HL-60 (cell line): Measurements from ENCODE around the gene BTBD19.
"Not testable (repeated sequence)": the region's sequence is repeated elsewhere in the genome, so short reads cannot be mapped to it uniquely, and the experiment has no call there.

Experiments used
- DNase-seq, 2 experiments: peaks; one replicate each; pipeline ENCODE4 v3.0.0-alpha.2; 2010 to 2020; ENCODE audit warnings: low read depth in 1 of 2, low spot score in 1 of 2
- H3K27ac ChIP-seq: fragments of 250-450 bp; sonication (Bioruptor Pico); replicated peaks from 2 replicates; pipeline ENCODE4 v1.5.1; 2020; ENCODE audit warnings: mild to moderate bottlenecking, moderate library complexity
- H3K27me3 ChIP-seq: fragments of 250-450 bp; sonication (Bioruptor Pico); 2 replicates; pipeline ENCODE4 v1.5.1; 2021; ENCODE audit warnings: mild to moderate bottlenecking, moderate library complexity; ENCODE audit not compliant: insufficient read depth, poor library complexity, severe bottlenecking
- H3K4me3 ChIP-seq: replicated peaks from 2 replicates; pipeline ENCODE4 v1.5.1; 2011; ENCODE audit warnings: mild to moderate bottlenecking, control low read depth, low read length; ENCODE audit not compliant: insufficient read depth
- GABPA ChIP-seq: IDR thresholded peaks from 2 replicates; pipeline ENCODE4 v1.6.1; 2012; ENCODE audit warnings: low read depth
- POLR2AphosphoS5 ChIP-seq: IDR thresholded peaks from 2 replicates; pipeline ENCODE4 v1.6.1; 2012; ENCODE audit warnings: low read depth
- SPI1 ChIP-seq: IDR thresholded peaks from 2 replicates; pipeline ENCODE4 v1.6.1; 2012; ENCODE audit warnings: low read depth, mild to moderate bottlenecking, borderline replicate concordance
- TF ChIP-seq, protein P1 (sequence below): IDR thresholded peaks from 2 replicates; pipeline ENCODE4 v1.6.1; 2012; ENCODE audit warnings: low read depth; ENCODE audit not compliant: insufficient replicate concordance
- TF ChIP-seq, protein P2 (sequence below): IDR thresholded peaks from one replicate; pipeline ENCODE4 v1.5.1; 2011; ENCODE audit warnings: low read length, control low read depth, inconsistent platforms; ENCODE audit not compliant: insufficient read depth

Gene BTBD19

DNA sequence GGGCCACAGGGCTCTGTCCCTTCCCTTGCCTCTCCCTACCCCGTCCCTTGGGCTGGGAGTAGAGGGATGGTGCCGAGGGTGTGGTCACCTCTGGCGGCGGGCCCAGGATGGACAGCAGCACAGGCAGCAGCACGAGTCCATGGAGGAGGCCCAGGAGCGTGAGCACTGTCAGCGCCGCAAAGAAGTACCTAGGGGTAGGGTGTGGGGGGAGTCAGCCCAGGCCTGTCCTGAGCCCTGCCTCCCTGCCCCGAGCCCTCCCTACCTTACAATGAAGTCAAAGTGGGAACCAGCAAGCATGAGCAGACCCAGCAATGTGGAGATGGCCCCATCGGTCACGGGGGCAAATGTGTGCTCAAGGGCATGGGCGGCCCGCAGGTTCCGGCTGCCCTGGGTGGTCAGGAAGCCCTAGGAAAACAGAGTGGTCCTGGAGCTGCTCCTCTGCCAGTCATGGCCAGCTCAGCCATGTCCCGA lies 14.7 kb downstream of the BTBD19 start:
- Histone ChIP-seq H3K27me3 (no peaks in the 10 kb centered on the region), H3K27ac (no peak overlapping the region), H3K4me3 (no peak overlapping the region)
- no peak for DNase-seq
- TF ChIP-seq SPI1: no peak
- TF ChIP-seq, protein P1, sequence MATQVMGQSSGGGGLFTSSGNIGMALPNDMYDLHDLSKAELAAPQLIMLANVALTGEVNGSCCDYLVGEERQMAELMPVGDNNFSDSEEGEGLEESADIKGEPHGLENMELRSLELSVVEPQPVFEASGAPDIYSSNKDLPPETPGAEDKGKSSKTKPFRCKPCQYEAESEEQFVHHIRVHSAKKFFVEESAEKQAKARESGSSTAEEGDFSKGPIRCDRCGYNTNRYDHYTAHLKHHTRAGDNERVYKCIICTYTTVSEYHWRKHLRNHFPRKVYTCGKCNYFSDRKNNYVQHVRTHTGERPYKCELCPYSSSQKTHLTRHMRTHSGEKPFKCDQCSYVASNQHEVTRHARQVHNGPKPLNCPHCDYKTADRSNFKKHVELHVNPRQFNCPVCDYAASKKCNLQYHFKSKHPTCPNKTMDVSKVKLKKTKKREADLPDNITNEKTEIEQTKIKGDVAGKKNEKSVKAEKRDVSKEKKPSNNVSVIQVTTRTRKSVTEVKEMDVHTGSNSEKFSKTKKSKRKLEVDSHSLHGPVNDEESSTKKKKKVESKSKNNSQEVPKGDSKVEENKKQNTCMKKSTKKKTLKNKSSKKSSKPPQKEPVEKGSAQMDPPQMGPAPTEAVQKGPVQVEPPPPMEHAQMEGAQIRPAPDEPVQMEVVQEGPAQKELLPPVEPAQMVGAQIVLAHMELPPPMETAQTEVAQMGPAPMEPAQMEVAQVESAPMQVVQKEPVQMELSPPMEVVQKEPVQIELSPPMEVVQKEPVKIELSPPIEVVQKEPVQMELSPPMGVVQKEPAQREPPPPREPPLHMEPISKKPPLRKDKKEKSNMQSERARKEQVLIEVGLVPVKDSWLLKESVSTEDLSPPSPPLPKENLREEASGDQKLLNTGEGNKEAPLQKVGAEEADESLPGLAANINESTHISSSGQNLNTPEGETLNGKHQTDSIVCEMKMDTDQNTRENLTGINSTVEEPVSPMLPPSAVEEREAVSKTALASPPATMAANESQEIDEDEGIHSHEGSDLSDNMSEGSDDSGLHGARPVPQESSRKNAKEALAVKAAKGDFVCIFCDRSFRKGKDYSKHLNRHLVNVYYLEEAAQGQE: no peak
- no peak for TF ChIP-seq POLR2AphosphoS5
- TF ChIP-seq, protein P2, sequence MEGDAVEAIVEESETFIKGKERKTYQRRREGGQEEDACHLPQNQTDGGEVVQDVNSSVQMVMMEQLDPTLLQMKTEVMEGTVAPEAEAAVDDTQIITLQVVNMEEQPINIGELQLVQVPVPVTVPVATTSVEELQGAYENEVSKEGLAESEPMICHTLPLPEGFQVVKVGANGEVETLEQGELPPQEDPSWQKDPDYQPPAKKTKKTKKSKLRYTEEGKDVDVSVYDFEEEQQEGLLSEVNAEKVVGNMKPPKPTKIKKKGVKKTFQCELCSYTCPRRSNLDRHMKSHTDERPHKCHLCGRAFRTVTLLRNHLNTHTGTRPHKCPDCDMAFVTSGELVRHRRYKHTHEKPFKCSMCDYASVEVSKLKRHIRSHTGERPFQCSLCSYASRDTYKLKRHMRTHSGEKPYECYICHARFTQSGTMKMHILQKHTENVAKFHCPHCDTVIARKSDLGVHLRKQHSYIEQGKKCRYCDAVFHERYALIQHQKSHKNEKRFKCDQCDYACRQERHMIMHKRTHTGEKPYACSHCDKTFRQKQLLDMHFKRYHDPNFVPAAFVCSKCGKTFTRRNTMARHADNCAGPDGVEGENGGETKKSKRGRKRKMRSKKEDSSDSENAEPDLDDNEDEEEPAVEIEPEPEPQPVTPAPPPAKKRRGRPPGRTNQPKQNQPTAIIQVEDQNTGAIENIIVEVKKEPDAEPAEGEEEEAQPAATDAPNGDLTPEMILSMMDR: no peak
- TF ChIP-seq GABPA: no peak

DNA sequence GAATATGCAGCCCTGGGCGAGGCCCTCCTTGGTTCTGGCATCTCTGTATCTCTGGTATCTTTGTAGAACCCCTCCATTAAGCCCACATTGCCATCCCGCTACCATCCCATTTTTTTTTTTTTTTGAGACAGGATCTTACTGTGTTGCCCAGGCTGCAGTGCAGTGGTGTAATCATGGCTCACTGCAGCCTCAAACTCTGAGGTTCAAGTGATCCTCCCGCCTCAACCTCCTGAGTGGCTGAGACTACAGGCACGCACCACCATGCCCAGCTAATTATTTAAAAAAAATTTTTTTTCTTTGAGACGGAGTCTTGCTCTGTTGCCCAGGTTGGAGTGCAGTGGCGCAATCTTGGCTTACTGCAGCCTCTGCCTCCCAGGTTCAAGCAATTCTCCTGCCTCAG lies 16.1 kb downstream of the BTBD19 start:
- not testable (repeated sequence) for H3K27me3 ChIP-seq, H3K27ac ChIP-seq, H3K4me3 ChIP-seq, DNase-seq

DNA sequence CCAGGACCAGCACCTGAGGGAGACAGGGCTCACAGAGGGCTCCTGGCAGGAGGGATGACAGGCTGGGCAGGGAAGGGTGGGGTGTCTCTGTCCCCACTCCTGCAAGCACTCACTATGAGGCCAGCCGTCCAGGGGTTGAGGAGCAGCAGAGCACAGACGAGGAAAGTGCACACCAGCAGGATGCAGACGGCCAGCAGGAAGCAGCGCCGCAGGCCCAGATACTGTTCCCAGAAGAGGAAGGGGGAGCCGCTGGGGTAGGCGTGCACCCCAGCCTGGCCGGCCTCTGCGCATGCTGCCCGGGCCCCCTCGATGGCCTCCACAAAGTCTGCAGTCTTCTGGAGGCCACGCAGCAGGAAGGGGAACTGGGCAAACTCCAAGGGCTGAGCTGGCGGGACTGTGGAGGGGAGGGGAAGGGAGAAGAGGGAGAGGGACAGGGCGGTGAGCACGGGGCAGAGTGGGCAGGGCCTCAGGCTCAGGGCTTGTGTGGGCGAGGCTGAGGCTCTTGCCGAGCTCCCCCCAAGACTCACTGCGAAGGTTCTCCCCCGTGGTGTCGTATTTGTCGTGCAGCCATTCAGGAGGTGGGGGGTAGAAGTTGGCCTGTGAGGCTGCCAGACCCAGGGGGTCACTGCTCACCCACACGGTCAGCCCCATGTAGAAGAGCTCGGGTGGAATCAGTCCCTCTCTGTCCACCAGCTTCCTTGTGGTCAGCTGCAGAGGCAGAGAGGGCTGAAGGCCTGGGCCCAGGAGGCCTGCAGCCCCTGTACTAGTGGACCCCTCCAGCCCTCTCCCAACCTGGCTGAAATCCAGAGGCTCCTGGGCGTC lies 18.3 kb downstream of the BTBD19 start:
- peak; percentile 84 to 88 for DNase-seq
- Histone ChIP-seq H3K27me3 (no peaks in the 10 kb centered on the region), H3K4me3 (no peak overlapping the region), H3K27ac (peak overlapping the region; percentile 32)
- TF ChIP-seq POLR2AphosphoS5 (no peak), SPI1 (peak; percentile 85), GABPA (no peak)
- TF ChIP-seq, protein P1: no peak
- TF ChIP-seq, protein P2: no peak

DNA sequence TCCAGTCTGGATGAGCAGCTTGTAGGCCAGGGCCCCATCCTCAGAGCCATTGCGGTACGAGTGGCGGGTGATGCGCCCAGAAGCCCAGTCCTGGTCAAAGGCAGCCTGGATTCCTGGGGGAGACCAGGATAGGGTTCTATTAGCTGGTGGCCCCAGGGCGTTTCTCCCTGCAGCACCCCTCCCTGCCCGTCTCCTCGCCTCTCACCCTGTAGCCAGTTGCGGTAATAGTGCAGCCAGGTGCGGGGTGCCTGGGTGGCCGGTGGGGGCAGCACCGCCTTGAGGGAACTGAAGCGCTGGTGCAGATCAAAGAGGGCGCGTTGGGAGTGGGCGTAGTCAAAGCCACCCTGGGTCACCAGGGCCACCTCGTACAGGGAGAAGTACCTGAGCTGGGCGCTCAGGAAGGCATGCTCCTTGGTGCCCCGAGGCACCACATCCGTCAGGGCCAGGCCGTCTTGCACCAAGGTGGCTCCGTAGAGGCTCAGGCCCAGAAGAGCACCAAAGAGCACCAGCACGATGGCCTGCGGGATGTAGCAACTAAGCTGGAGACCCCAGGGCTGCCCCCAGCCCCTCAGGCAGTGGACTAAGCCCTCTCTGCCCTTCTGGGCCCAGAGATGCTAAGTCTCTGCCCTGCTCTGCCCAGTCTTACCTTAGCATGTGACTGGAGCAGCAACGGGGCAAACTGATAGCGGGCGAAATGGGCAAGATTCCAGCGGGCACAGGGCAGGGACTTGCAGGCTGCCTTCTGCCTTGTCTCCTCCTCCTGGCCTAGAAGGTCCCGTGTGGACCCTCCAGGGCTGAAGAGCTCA lies 19.1 kb downstream of the BTBD19 start:
- no peak for DNase-seq
- Histone ChIP-seq H3K27ac (peak overlapping the region; percentile 32; the same call in 1 of the 2 replicates), H3K27me3 (no peaks in the 10 kb centered on the region), H3K4me3 (no peak overlapping the region)
- TF ChIP-seq SPI1 (no peak), POLR2AphosphoS5 (no peak), GABPA (no peak)
- TF ChIP-seq, protein P2: no peak
- TF ChIP-seq, protein P1: no peak
